Measurements from ENCODE around the gene VIPR2.

Gene VIPR2

DNA sequence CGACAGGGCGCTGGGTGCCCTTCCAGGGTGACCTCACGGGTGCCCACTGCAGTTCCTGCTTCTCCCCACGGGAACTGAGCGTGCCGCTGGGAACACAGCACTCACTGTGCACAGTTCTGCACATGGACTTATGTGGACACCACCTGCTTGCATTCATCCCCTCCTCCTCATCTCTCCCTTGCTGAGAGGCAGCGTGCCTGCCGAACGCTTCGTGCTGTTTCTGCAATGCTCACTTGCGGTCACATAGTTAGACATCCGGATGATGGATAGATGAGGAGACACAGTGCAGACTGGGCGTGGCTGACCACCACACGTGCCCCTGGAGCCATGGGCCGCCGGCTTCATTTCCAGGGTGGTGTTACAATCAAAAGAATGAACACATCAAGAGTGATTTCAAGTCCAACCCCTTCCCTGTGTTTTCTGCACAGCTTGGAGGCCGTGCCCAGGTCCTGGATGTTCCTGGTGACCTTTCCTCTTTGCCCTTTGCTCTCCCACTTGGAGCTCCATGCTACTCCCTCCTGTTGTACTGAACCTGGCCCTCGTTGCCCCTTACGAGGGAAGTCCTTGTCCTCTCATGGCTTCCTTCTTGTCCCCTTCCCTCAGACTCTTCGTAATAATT, 119.4 kb downstream of the VIPR2 start:
- TF ChIP-seq POLR2A (IDR thresholded peaks at IDR 0.05; ENCODE audit: low read depth, low read length) (no peak), PAX5 (IDR thresholded peaks at IDR 0.05; ENCODE audit: insufficient read depth, low read length, severe bottlenecking) (no peak), SPI1 (IDR thresholded peaks at IDR 0.05; ENCODE audit: low read depth, low read length) (no peak), POU2F2 (IDR thresholded peaks at IDR 0.05; ENCODE audit: low read depth, low read length) (no peak), TAF1 (IDR thresholded peaks at IDR 0.05; ENCODE audit: low read depth, low read length) (no peak), POLR2AphosphoS5 (IDR thresholded peaks at IDR 0.05; ENCODE audit: low read depth, low read length) (no peak)
- FAIRE-seq (no peak), DNase-seq (ENCODE audit: insufficient read length, low spot score) (no peak)

DNA sequence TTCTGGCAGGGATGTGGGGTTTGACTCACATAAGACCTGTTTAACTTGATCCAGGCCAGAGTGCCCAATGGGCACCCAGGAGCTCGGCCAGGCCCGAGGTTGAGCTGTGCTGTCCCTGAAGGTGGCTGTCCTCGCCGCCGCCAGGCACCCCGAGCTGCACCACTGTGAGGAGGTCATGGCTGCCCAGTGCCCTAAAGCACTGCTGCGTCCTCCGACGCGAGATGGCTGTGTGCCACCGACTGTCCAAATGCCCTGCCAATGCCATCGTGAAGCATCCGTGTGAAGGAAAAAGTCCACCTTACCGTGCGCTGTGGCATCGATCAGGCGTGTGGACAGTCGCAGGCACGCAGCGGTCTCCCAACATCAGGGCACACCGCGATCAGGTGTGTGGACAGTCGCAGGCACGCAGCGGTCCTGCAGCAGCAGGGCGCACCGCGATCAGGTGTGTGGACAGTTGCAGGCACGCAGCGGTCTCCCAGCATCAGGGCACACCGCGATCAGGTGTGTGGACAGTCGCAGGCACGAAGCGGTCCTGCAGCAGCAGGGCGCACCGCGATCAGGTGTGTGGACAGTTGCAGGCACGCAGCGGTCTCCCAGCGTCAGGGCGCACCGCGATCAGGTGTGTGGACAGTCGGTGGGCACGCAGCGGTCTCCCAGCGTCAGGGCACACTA, 120.3 kb downstream of the VIPR2 start:
- TF ChIP-seq SPI1 (IDR thresholded peaks at IDR 0.05; ENCODE audit: low read depth, low read length) (no peak), PAX5 (IDR thresholded peaks at IDR 0.05; ENCODE audit: insufficient read depth, low read length, severe bottlenecking) (no peak), POLR2AphosphoS5 (IDR thresholded peaks at IDR 0.05; ENCODE audit: low read depth, low read length) (no peak), TAF1 (IDR thresholded peaks at IDR 0.05; ENCODE audit: low read depth, low read length) (no peak), POLR2A (IDR thresholded peaks at IDR 0.05; ENCODE audit: low read depth, low read length) (no peak), POU2F2 (IDR thresholded peaks at IDR 0.05; ENCODE audit: low read depth, low read length) (no peak)
- FAIRE-seq (no peak), DNase-seq (ENCODE audit: insufficient read length, low spot score) (no peak)

DNA sequence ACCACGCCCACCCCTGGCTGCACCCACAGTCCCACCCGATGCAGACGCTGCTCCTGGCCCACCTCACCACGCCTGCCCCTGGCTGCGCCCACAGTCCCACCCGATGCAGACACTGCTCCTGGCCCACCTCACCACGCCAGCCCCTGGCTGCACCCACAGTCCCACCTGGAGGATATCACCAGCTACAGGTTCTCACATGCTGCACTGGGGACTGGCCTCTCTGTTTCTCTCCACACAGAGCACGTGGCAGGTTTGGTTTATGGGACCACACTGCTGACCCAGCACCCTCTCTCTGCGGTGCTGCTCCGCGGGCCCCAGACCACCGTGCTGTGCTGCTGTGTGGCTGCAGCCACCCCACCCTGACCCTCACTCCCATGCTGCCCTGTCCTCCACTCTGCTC, 120.9 kb downstream of the VIPR2 start:
- DNase-seq (ENCODE audit: insufficient read length, low spot score) (no peak), FAIRE-seq (no peak)
- TF ChIP-seq SPI1 (IDR thresholded peaks at IDR 0.05; ENCODE audit: low read depth, low read length) = no peak
- no peak for TF ChIP-seq POU2F2 (IDR thresholded peaks at IDR 0.05; ENCODE audit: low read depth, low read length)
- no peak for TF ChIP-seq TAF1 (IDR thresholded peaks at IDR 0.05; ENCODE audit: low read depth, low read length)
- no peak for TF ChIP-seq POLR2A (IDR thresholded peaks at IDR 0.05; ENCODE audit: low read depth, low read length)
- TF ChIP-seq POLR2AphosphoS5 (IDR thresholded peaks at IDR 0.05; ENCODE audit: low read depth, low read length) = no peak
- TF ChIP-seq PAX5 (IDR thresholded peaks at IDR 0.05; ENCODE audit: insufficient read depth, low read length, severe bottlenecking) = no peak

DNA sequence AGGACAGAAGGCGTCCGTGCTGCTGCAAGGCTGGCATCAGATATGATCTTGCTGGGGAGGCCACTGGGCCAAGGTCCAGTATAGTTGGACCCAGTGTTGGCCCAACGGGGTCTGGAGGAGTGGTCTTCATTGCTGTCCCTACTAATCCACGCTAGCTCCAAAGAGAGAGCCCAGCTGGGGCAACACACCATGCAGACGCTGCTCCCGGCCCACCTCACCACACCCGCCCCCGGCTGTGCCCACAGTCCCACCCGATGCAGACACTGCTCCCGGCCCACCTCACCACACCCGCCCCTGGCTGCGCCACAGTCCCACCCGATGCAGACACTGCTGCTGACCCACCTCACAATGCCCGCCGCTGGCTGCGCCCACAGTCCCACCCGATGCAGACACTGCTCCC, 121.5 kb downstream of the VIPR2 start:
- no peak for TF ChIP-seq PAX5 (IDR thresholded peaks at IDR 0.05; ENCODE audit: insufficient read depth, low read length, severe bottlenecking)
- no peak for TF ChIP-seq SPI1 (IDR thresholded peaks at IDR 0.05; ENCODE audit: low read depth, low read length)
- TF ChIP-seq POLR2A (IDR thresholded peaks at IDR 0.05; ENCODE audit: low read depth, low read length) = no peak
- no peak for TF ChIP-seq POLR2AphosphoS5 (IDR thresholded peaks at IDR 0.05; ENCODE audit: low read depth, low read length)
- TF ChIP-seq TAF1 (IDR thresholded peaks at IDR 0.05; ENCODE audit: low read depth, low read length) = no peak
- TF ChIP-seq POU2F2 (IDR thresholded peaks at IDR 0.05; ENCODE audit: low read depth, low read length) = no peak
- DNase-seq (ENCODE audit: insufficient read length, low spot score) = no peak
- FAIRE-seq = no peak

DNA sequence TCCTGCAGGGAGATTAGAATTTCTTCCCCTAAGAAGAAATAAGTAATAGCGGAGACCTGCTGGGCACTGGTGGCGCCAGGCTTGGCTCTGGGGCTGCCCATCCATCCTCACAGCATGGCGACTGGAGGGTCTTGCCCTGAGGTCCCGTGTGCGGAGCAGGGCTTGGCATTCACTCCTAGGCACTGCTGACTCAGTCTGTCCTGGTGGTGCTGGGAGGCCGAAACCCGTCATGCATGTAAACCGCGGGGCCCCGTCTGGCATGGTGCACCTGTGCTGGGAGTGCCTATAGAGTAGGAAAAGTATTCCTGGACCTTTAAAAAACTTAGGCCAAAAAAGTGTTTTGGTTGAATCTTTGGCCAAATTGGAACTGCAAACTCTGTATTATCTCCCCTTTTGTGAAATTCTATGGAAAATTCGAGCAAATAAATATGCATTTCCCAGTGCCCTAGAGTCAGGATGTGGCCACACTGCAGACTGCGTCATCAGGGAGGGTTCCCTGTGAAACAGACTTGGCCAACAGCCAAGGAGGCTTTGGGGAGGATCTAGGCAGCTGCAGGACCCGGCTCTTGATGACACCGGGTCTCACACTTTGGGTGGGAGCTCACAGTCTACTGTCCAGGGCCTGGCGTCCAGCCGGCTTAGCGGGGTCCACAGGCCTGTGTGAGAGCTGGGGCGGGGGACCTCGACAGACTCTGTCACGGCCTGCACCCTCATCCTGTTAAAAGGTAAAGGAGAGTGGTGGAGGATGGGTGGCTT, 122.3 kb downstream of the VIPR2 start:
- FAIRE-seq = no peak

DNA sequence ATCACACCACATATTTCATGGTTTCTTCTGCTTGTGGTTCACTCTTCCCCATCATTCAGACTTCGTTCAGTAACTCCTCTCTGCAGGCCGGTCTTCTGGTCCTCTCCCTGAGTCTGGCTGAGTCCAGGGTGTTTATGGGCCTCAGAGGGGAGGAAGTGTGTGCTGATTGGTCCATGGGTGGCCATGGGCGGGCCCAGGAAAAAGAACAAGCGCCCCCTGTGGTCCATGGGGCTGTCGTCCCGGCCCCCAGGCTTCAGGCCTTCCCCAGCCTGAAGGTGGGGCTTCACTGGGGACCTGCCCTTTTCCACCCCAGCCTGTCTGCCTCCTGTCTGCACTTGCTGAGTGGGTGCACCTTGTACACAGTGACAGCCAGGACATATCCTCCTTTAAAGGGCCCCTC, 123.7 kb downstream of the VIPR2 start:
- no peak for DNase-seq (ENCODE audit: insufficient read length, low spot score)
- TF ChIP-seq POU2F2 (IDR thresholded peaks at IDR 0.05; ENCODE audit: low read depth, low read length) (no peak), POLR2A (IDR thresholded peaks at IDR 0.05; ENCODE audit: low read depth, low read length) (no peak), PAX5 (IDR thresholded peaks at IDR 0.05; ENCODE audit: insufficient read depth, low read length, severe bottlenecking) (no peak), POLR2AphosphoS5 (IDR thresholded peaks at IDR 0.05; ENCODE audit: low read depth, low read length) (no peak), SPI1 (IDR thresholded peaks at IDR 0.05; ENCODE audit: low read depth, low read length) (no peak), TAF1 (IDR thresholded peaks at IDR 0.05; ENCODE audit: low read depth, low read length) (no peak)
- FAIRE-seq = no peak

More for the DNA sequence above, 122.3 kb downstream of the VIPR2 start:
- DNase-seq (ENCODE audit: insufficient read length, low spot score) = no peak
- TF ChIP-seq TAF1 (IDR thresholded peaks at IDR 0.05; ENCODE audit: low read depth, low read length) (no peak), POLR2A (IDR thresholded peaks at IDR 0.05; ENCODE audit: low read depth, low read length) (no peak), SPI1 (IDR thresholded peaks at IDR 0.05; ENCODE audit: low read depth, low read length) (no peak), POLR2AphosphoS5 (IDR thresholded peaks at IDR 0.05; ENCODE audit: low read depth, low read length) (no peak), POU2F2 (IDR thresholded peaks at IDR 0.05; ENCODE audit: low read depth, low read length) (no peak), PAX5 (IDR thresholded peaks at IDR 0.05; ENCODE audit: insufficient read depth, low read length, severe bottlenecking) (no peak)

DNA sequence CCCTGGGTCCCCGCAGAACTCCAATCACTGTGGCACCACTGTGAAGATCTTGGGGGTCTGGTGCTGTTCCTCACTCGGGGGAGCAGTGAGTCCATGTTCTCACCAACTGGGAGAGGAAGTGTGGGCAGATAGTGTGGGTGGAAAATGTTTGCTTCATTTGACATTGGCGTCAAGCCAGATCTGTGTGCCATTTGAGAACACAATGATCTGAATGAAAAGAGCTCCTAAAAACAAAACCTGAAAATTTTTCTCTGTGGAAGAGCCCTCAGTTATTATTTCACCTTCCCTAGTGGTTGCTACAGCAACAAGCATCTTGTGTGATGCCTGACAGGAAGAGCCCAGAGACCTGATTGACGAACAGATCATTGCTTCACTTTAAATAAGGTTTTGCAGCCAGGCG, 125.6 kb downstream of the VIPR2 start:
- no peak for FAIRE-seq
- TF ChIP-seq POLR2AphosphoS5 (IDR thresholded peaks at IDR 0.05; ENCODE audit: low read depth, low read length) (no peak), TAF1 (IDR thresholded peaks at IDR 0.05; ENCODE audit: low read depth, low read length) (no peak), POLR2A (IDR thresholded peaks at IDR 0.05; ENCODE audit: low read depth, low read length) (no peak), PAX5 (IDR thresholded peaks at IDR 0.05; ENCODE audit: insufficient read depth, low read length, severe bottlenecking) (no peak), SPI1 (IDR thresholded peaks at IDR 0.05; ENCODE audit: low read depth, low read length) (no peak), POU2F2 (IDR thresholded peaks at IDR 0.05; ENCODE audit: low read depth, low read length) (no peak)
- DNase-seq (ENCODE audit: insufficient read length, low spot score) = no peak

DNA sequence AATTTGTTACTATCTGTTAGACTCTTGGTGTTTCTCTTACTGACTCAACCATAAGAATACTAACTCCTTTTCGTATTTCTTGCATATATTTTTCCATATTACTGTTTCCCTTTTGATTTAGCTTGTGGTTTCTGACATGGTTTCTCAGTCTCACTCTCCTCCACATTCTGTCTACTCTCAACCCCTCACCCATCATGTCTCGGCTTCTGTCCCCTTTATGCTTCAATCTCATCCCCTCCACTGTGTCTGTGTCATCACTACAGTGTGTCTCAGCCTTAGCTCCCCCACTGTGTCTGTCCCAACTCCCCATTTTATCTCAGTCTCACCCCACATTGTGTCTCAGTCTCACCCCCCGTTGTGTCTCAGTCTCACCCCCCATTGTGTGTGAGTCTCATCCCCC, 126.9 kb downstream of the VIPR2 start:
- TF ChIP-seq TAF1 (IDR thresholded peaks at IDR 0.05; ENCODE audit: low read depth, low read length) (no peak), SPI1 (IDR thresholded peaks at IDR 0.05; ENCODE audit: low read depth, low read length) (no peak), PAX5 (IDR thresholded peaks at IDR 0.05; ENCODE audit: insufficient read depth, low read length, severe bottlenecking) (no peak), POLR2AphosphoS5 (IDR thresholded peaks at IDR 0.05; ENCODE audit: low read depth, low read length) (no peak), POLR2A (IDR thresholded peaks at IDR 0.05; ENCODE audit: low read depth, low read length) (no peak), POU2F2 (IDR thresholded peaks at IDR 0.05; ENCODE audit: low read depth, low read length) (no peak)
- DNase-seq (ENCODE audit: insufficient read length, low spot score) = no peak
- FAIRE-seq = no peak

DNA sequence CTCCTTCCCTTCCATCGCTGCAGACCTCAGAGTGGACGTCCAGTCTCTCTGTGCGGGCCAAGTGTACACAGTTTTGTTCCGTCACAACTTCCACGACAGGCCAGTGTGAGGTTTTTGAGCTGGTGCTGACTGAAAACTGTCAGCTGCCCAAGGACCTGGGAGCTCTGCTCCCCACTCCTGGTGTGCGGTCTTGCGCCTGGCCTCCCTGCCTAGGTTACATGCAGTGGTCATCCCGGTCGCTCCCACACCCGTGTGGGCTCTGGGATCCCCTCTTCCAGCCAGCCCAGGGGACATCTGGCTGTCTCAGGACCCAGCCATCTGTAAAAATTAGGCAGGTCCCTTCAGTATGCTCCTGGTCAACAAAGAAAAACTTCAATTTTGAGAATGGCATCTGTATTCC, 127.5 kb downstream of the VIPR2 start:
- FAIRE-seq = no peak
- no peak for TF ChIP-seq POLR2A (IDR thresholded peaks at IDR 0.05; ENCODE audit: low read depth, low read length)
- TF ChIP-seq POLR2AphosphoS5 (IDR thresholded peaks at IDR 0.05; ENCODE audit: low read depth, low read length) = no peak
- no peak for TF ChIP-seq SPI1 (IDR thresholded peaks at IDR 0.05; ENCODE audit: low read depth, low read length)
- TF ChIP-seq PAX5 (IDR thresholded peaks at IDR 0.05; ENCODE audit: insufficient read depth, low read length, severe bottlenecking) = no peak
- no peak for TF ChIP-seq TAF1 (IDR thresholded peaks at IDR 0.05; ENCODE audit: low read depth, low read length)
- TF ChIP-seq POU2F2 (IDR thresholded peaks at IDR 0.05; ENCODE audit: low read depth, low read length) = no peak
- DNase-seq (ENCODE audit: insufficient read length, low spot score) = no peak
